ENCODE measurements around the gene GNL1. TPM values are rescaled to one million over a fixed set of nuclear protein-coding genes. Genes with fewer than 3 reads are reported as not detected.

Gene GNL1
- total RNA-seq, 1 experiment from 2014 or later = 113 TPM

GRCh38 chr6:30544666-30545272 is 11.5 kb downstream of the GNL1 start:
- ATAC-seq = peak; percentile 68
- Histone ChIP-seq H3K36me3 (ENCODE audit: control insufficient read depth in 1 of 2, insufficient read depth in 2 of 2, low read length in 2 of 2) (peaks cover 0 to 9% of the 10 kb centered on the region in 2 experiments; a peak in 1 of 4 replicates), H3K4me2 (ENCODE audit: low read length) (no peak overlapping the region), H4K20me1 (ENCODE audit: insufficient read depth) (no peaks in the 10 kb centered on the region), H3K4me1 (ENCODE audit: control insufficient read depth in 1 of 2, insufficient read depth in 2 of 2, low read length in 2 of 2) (peaks cover 0 to 10% of the 10 kb centered on the region in 2 experiments; a peak in 2 of 4 replicates), H3K9me2 (ENCODE audit: insufficient read depth) (no peaks in the 10 kb centered on the region), H3K9ac (ENCODE audit: low read length) (no peak overlapping the region), H3K27ac (ENCODE audit: low read depth, low read length) (no peak overlapping the region), H3K27me3 (ENCODE audit: insufficient read depth, low read length) (no peaks in the 10 kb centered on the region), H2AFZ (ENCODE audit: low read depth, low read length, poor library complexity, severe bottlenecking) (no peak overlapping the region), H3K9me3 (ENCODE audit: control insufficient read depth in 1 of 2, insufficient read depth in 1 of 2, low read depth in 1 of 2, low read length in 2 of 2) (no peaks in the 10 kb centered on the region), H3K79me2 (ENCODE audit: insufficient read depth, low read length) (no peaks in the 10 kb centered on the region), H3K4me3 (replicated peaks in 1 of 2; ENCODE audit: low read depth in 1 of 2, low read length in 2 of 2) (no peak overlapping the region)
- intact Hi-C loops (cut with micrococcal nuclease) = loop anchor here (1.0 to 5.0 kb wide), 2 partner anchors 61 to 188 kb away; no protein-coding TSS in a partner anchor
- ChIA-PET CTCF (interaction anchor here (0.6 to 2.4 kb wide), 26 partner anchors 8 to 543 kb away, joined by 3 to 28 read pairs (median 5); partner anchors contain the start of genes ABCF1, GNL1, MDC1 and PRR3), RAD21 (ENCODE audit: low non-redundant PET in 1 of 2, low total read pairs in 2 of 2, uncharacterized antibody in 2 of 2, unreplicated experiment in 2 of 2) (interaction anchor here (0.7 to 1.0 kb wide), 3 partner anchors 61 to 63 kb away, joined by 3 to 4 read pairs (median 4); no protein-coding TSS in a partner anchor), POLR2A (interaction anchor here (0.6 to 1.3 kb wide), 5 partner anchors 8 to 68 kb away, joined by 3 to 10 read pairs (median 4); partner anchors contain the start of genes GNL1 and PRR3)
- no peak for TF ChIP-seq CBX3 (IDR thresholded peaks at IDR 0.05; ENCODE audit: low read depth)
- TF ChIP-seq EZH2phosphoT487 (IDR thresholded peaks at IDR 0.05; ENCODE audit: borderline replicate concordance) = no peak
- TF ChIP-seq TCF7L2 (IDR thresholded peaks at IDR 0.05; ENCODE audit: borderline replicate concordance, extremely low read depth, insufficient read depth, insufficient read length) = no peak
- TF ChIP-seq YY1 (IDR thresholded peaks at IDR 0.05; ENCODE audit: extremely low read depth, insufficient replicate concordance, low read depth, low read length) = no peak
- no peak for TF ChIP-seq ZFX (IDR thresholded peaks at IDR 0.05)
- peak; percentile 63 to 82 (median 70); a peak in 5 of 6 replicates for TF ChIP-seq CTCF (IDR thresholded peaks at IDR 0.05 in 2 of 3, conservative IDR thresholded peaks at IDR 0.05 in 1 of 3; ENCODE audit: borderline replicate concordance in 1 of 3, insufficient read depth in 1 of 3, low read depth in 2 of 3, low read length in 2 of 3)
- TF ChIP-seq RAD21 (IDR thresholded peaks at IDR 0.05; ENCODE audit: low read depth) = peak; percentile 48
- TF ChIP-seq EGR1 (IDR thresholded peaks at IDR 0.05; ENCODE audit: low read depth) = no peak
- BruUV-seq (replicated peaks) = TSS peak; percentile 11
- DNase-seq (ENCODE audit: low read depth, low spot score) = peak; percentile 36

Data from HCT116 (cell line).